IPS DF 6.9 (cell line): ENCODE data around the gene TEK.

ENCODE experiments used
- DNase-seq: peaks from one replicate; pipeline ENCODE4 v3.0.0-alpha.2; 2013; ENCODE audit warnings: low read depth, low spot score
- H3K27ac ChIP-seq: one replicate; pipeline ENCODE4 v1.5.1; 2013; ENCODE audit warnings: low read length, control low read depth
- H3K27me3 ChIP-seq: 2 replicates; pipeline ENCODE4 v1.6.1; 2013; ENCODE audit warnings: mild to moderate bottlenecking, low read length; ENCODE audit not compliant: control insufficient read depth, insufficient read depth
- H3K36me3 ChIP-seq: 2 replicates; pipeline ENCODE4 v1.6.1; 2013; ENCODE audit warnings: low read length; ENCODE audit not compliant: control insufficient read depth, insufficient read depth
- H3K4me1 ChIP-seq: 2 replicates; pipeline ENCODE4 v1.6.1; 2013; ENCODE audit warnings: low read length; ENCODE audit not compliant: control insufficient read depth, insufficient read depth
- H3K4me3 ChIP-seq: 2 replicates; pipeline ENCODE4 v1.5.1; 2013; ENCODE audit warnings: mild to moderate bottlenecking, low read length
- H3K9me3 ChIP-seq: 2 replicates; pipeline ENCODE4 v1.6.1; 2013; ENCODE audit warnings: low read length, inconsistent platforms; ENCODE audit not compliant: control insufficient read depth, insufficient read depth
- WGBS: extraction: QIAGEN DNeasy Blood & Tissue Kit; methylation state at CpG from one replicate; pipeline ENCODE4 v1.1.7; 2013; ENCODE audit warnings: mixed read lengths, missing lambda C conversion rate; ENCODE audit not compliant: insufficient read length, insufficient coverage; 5-methylcytosine and 5-hydroxymethylcytosine counted together

Gene TEK

GRCh38 chr9:27108981-27109541 is at the start of gene TEK:
TSS of gene TEK (plus strand) at chr9:27109225. CDS start at chr9:27109591, 366 bp downstream.
- peak; percentile 20 for DNase-seq
- no peak within 1 kb of the TSS for H3K27ac ChIP-seq
- 0 out of 2 replicates have a peak, but pooled peaks cover 2% of the 10 kb centered on the region for H3K4me1 ChIP-seq
- H3K9me3 ChIP-seq, result no peaks in the 10 kb centered on the region
- WGBS, result no CpG with 5 or more reads among the region's 9 CpGs
- H3K36me3 ChIP-seq, result no peaks in the 10 kb centered on the region
- no peaks in the 10 kb centered on the region for H3K27me3 ChIP-seq
- peak within 1 kb of the TSS; percentile 32; the same call in 1 of the 2 replicates for H3K4me3 ChIP-seq

- no peaks in the 10 kb centered on the region for H3K4me1 ChIP-seq
- H3K27ac ChIP-seq, result no peak overlapping the region
- DNase-seq, result no peak
- H3K9me3 ChIP-seq, result no peaks in the 10 kb centered on the region
- WGBS, result no CpG with 5 or more reads among the region's 1 CpG
- no peaks in the 10 kb centered on the region for H3K36me3 ChIP-seq
- no peaks in the 10 kb centered on the region for H3K27me3 ChIP-seq
- H3K4me3 ChIP-seq, result no peak overlapping the region
These were observed 49.6 kb upstream of the TEK start for GRCh38 chr9:27059412-27059811.

GRCh38 chr9:27059907-27060306 is 49.1 kb upstream of the TEK start:
- Histone ChIP-seq H3K27ac (no peak overlapping the region), H3K4me1 (no peaks in the 10 kb centered on the region), H3K27me3 (no peaks in the 10 kb centered on the region), H3K4me3 (no peak overlapping the region), H3K9me3 (no peaks in the 10 kb centered on the region), H3K36me3 (no peaks in the 10 kb centered on the region)
- DNase-seq, result no peak

GRCh38 chr9:27065288-27065687 is 43.7 kb upstream of the TEK start:
- DNase-seq, result no peak
- Histone ChIP-seq H3K4me1 (no peaks in the 10 kb centered on the region), H3K4me3 (no peak overlapping the region), H3K9me3 (no peaks in the 10 kb centered on the region), H3K36me3 (no peaks in the 10 kb centered on the region), H3K27ac (no peak overlapping the region), H3K27me3 (no peaks in the 10 kb centered on the region)
- no CpG with 5 or more reads among the region's 1 CpG for WGBS

GRCh38 chr9:27073841-27074728 is 34.9 kb upstream of the TEK start:
- H3K4me1 ChIP-seq, result no peaks in the 10 kb centered on the region
- no peaks in the 10 kb centered on the region for H3K27me3 ChIP-seq
- H3K36me3 ChIP-seq, result no peaks in the 10 kb centered on the region
- no peak overlapping the region for H3K27ac ChIP-seq
- H3K9me3 ChIP-seq, result no peaks in the 10 kb centered on the region
- DNase-seq, result no peak
- no CpG with 5 or more reads among the region's 4 CpGs for WGBS
- no peak overlapping the region for H3K4me3 ChIP-seq

GRCh38 chr9:27078685-27079084 is 30.3 kb upstream of the TEK start:
- no peak overlapping the region for H3K4me3 ChIP-seq
- no peaks in the 10 kb centered on the region for H3K4me1 ChIP-seq
- WGBS, result no CpG with 5 or more reads among the region's 1 CpG
- no peak overlapping the region for H3K27ac ChIP-seq
- H3K27me3 ChIP-seq, result no peaks in the 10 kb centered on the region
- no peaks in the 10 kb centered on the region for H3K9me3 ChIP-seq
- no peak for DNase-seq
- H3K36me3 ChIP-seq, result no peaks in the 10 kb centered on the region

GRCh38 chr9:27085456-27085855 is 23.6 kb upstream of the TEK start:
- Histone ChIP-seq H3K4me1 (no peaks in the 10 kb centered on the region), H3K36me3 (no peaks in the 10 kb centered on the region), H3K4me3 (no peak overlapping the region), H3K27ac (no peak overlapping the region), H3K9me3 (no peaks in the 10 kb centered on the region), H3K27me3 (no peaks in the 10 kb centered on the region)
- no CpG with 5 or more reads among the region's 5 CpGs for WGBS
- DNase-seq, result no peak

GRCh38 chr9:27086818-27087680 is 22.0 kb upstream of the TEK start:
- DNase-seq, result no peak
- no CpG with 5 or more reads among the region's 11 CpGs for WGBS
- Histone ChIP-seq H3K27me3 (no peaks in the 10 kb centered on the region), H3K27ac (no peak overlapping the region), H3K4me1 (no peaks in the 10 kb centered on the region), H3K9me3 (no peaks in the 10 kb centered on the region), H3K36me3 (no peaks in the 10 kb centered on the region), H3K4me3 (no peak overlapping the region)

GRCh38 chr9:27088981-27089380 is 20.0 kb upstream of the TEK start:
- no peak for DNase-seq
- no peaks in the 10 kb centered on the region for H3K36me3 ChIP-seq
- H3K27ac ChIP-seq, result no peak overlapping the region
- H3K4me3 ChIP-seq, result no peak overlapping the region
- no CpG with 5 or more reads among the region's 4 CpGs for WGBS
- H3K9me3 ChIP-seq, result no peaks in the 10 kb centered on the region
- H3K4me1 ChIP-seq, result no peaks in the 10 kb centered on the region
- no peaks in the 10 kb centered on the region for H3K27me3 ChIP-seq

- H3K4me1 ChIP-seq, result no peaks in the 10 kb centered on the region
- no peaks in the 10 kb centered on the region for H3K36me3 ChIP-seq
- H3K4me3 ChIP-seq, result no peak overlapping the region
- WGBS, result no CpG with 5 or more reads among the region's 4 CpGs
- no peak for DNase-seq
- H3K9me3 ChIP-seq, result no peaks in the 10 kb centered on the region
- no peak overlapping the region for H3K27ac ChIP-seq
- H3K27me3 ChIP-seq, result no peaks in the 10 kb centered on the region
These were observed 19.3 kb upstream of the TEK start for GRCh38 chr9:27089706-27090105.
